NCI-H2227 (cell line): ENCODE measurements around the gene MRTO4.
"Not testable (repeated sequence)": the region's sequence is repeated elsewhere in the genome, so short reads cannot be mapped to it uniquely, and the experiment has no call there.

Source experiments
- DNase-seq: peaks from one replicate; lab custom pipeline; 2025; ENCODE audit not compliant: unreplicated experiment; lab: John Stamatoyannopoulos, UW

Gene MRTO4

GRCh38 chr1:19269427-19270342, 18.1 kb downstream of the MRTO4 start:
- not testable (repeated sequence) for DNase-seq

- DNase-seq = not testable (repeated sequence)
Observed at GRCh38 chr1:19270343-19270730, 18.7 kb downstream of the MRTO4 start.

GRCh38 chr1:19272064-19272463, 20.5 kb downstream of the MRTO4 start:
- DNase-seq = no peak

- DNase-seq = no peak
Observed at GRCh38 chr1:19273106-19273843, 21.7 kb downstream of the MRTO4 start.

DNA sequence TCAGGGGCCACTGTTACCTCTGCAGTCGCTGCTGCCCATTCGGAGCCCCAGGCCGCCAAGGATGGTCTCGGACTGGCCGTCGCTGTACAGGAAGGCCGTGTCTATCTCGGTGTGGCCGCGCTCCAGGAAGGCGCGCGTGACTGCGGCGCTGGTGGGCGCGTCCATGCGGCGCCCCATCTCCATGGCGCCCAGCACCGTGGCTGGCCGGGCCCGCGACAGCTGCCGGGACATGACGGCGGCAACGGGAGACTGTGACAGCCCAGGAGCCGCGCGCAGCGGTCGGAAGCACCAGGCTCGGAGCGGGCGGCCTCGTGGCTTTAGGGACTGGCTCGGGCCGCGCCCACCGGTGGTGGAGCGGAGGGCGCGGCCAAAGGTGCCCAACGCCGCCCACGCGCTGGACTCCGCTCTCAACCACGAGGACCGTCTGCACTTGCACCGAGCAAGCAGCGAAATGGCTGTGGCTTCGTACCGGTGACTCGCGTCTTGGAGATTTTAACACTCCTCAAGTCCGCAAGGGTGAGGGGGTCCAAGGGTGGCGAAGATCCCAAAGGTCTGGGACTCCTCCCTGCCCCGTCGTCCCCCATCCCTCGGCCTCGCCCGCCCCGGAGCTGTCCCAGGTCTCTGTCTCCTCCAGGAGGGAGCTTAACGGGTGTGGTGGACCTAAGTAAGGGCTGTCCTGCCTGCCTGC, 22.4 kb downstream of the MRTO4 start:
- DNase-seq = not testable (repeated sequence)

- no peak for DNase-seq
Observed at GRCh38 chr1:19274636-19275035, 23.0 kb downstream of the MRTO4 start.

DNA sequence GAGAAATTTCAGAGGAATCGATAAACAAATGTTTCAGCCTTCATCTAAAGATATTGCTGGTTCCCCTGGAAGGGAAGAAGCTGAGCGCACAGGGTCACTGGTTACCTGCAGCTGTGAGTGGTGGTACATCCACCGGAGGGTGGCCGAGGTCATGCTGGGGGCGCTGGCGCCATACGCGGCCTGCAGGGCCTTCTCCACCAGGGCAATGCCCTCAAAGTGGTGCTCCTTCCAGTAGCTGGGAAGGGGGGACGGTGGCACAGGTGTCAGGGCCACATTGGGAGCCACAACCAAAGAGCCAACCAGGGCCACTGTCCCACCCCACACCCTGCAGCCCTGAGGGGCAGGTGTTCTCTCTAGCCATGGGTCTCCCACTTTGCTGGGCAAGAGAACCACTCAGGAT, 32.3 kb downstream of the MRTO4 start:
- DNase-seq = no peak

- no peak for DNase-seq
Observed at GRCh38 chr1:19284881-19285280, 33.3 kb downstream of the MRTO4 start.

DNA sequence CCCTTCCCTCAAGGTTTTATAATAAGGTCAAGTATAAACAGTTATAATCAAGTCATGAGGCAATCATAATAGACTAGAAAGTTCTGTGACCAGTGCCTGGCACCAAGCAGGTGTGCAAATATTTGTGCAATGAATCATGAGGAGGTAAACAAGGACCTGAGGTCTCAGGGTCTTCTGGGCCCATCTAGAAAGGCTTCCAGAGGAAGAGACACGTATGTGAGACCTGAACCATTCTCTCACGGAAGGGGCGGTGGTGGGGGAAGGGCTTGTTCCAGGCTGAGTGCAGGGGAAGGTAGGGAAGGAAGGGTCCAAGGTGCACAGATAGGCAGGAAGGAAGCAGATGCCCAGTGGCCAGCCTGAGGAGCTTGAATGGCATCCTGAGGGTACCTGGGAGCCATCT, 33.8 kb downstream of the MRTO4 start:
- DNase-seq = not testable (repeated sequence)

- not testable (repeated sequence) for DNase-seq
Observed at GRCh38 chr1:19285807-19286206, 34.2 kb downstream of the MRTO4 start.

GRCh38 chr1:19287436-19288185, 36.0 kb downstream of the MRTO4 start:
- no peak for DNase-seq

DNA sequence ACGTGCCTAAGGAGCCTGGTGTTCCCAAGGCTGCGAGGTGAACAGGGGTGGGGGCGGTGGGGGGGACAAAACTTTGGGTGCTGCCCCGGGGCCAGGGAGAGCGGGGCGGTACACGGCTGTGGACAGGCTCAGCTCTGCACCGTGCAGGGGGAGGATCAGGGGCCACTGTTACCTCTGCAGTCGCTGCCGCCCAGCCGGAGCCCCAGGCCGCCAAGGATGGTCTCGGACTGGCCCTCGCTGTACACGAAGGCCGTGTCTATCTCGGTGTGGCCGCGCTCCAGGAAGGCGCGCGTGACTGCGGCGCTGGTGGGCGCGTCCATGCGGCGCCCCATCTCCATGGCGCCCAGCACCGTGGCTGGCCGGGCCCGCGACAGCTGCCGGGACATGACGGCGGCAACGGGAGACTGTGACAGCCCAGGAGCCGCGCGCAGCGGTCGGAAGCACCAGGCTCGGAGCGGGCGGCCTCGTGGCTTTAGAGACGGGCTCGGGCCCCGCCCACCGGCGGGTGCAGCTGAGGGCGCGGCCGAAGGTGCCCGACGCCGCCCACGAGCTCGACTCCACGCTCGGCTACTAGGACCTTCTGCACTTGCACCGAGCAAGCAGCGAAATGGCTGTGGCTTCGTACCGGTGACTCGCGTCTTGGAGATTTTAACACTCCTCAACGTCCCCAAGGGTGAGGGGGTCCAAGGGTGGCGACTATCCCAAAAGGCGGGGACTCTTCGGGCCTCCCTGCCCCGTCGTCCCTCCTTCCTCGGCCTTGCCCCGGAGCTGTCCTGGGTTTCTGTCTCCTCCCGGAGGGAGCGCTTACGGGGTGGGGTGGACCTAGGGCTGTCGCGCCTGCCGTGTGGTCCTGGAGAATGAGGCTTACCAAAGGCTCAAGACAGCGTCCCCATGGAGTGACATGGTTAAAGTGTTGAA, 37.0 kb downstream of the MRTO4 start, which contains the start of gene AKR7A3:
TSS of gene AKR7A3 (minus strand) at position 447 of the 918 bp plus-strand sequence. CDS start at position 386, 61 bp downstream.
- DNase-seq = not testable (repeated sequence)

GRCh38 chr1:19289244-19289643, 37.6 kb downstream of the MRTO4 start:
- no peak for DNase-seq

GRCh38 chr1:19294638-19295037, 43.0 kb downstream of the MRTO4 start:
- no peak for DNase-seq

GRCh38 chr1:19300211-19300610, 48.6 kb downstream of the MRTO4 start:
- DNase-seq = no peak

DNA sequence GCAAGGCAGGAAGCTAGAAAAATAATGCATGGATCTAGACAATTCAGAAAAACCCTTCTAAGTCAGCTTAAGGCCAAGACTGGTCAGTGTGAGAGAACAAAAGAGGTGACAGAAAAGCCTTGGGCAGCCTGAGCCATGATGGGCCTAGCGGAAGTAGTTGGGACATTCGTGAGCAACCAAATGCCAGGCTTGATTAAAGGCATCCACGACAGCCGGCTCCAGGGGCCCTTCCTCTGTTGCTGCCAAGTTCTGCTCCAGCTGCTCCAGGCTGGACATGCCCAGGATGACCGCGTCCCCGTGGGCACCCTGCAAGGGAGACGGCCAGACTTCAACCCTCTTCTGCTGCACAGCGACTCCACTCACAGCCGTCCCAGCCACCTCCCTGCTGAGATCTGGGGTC, 52.5 kb downstream of the MRTO4 start:
- not testable (repeated sequence) for DNase-seq

DNA sequence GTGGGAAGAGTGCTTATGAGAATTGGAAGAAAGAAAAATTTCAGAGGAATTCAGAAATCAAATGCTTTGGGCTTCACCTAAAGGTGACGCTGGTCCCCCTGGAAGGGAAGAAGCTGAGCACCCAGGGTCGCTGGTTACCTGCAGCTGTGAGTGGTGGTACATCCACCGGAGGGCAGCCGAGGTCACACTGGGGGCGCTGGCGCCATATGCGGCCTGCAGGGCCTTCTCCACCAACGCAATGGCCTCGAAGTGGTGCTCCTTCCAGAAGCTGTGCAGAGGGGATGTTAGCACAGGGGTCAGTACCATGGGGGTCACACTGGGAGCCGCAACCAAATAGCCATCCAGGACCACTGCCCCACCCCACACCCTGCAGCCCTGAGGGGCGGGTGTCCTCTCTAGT, 54.3 kb downstream of the MRTO4 start:
- DNase-seq = no peak

GRCh38 chr1:19306941-19307340, 55.3 kb downstream of the MRTO4 start:
- DNase-seq = no peak

- no peak for DNase-seq
Observed at GRCh38 chr1:19307794-19308508, 56.3 kb downstream of the MRTO4 start.
